ENCODE data around the gene COG7.

DNA sequence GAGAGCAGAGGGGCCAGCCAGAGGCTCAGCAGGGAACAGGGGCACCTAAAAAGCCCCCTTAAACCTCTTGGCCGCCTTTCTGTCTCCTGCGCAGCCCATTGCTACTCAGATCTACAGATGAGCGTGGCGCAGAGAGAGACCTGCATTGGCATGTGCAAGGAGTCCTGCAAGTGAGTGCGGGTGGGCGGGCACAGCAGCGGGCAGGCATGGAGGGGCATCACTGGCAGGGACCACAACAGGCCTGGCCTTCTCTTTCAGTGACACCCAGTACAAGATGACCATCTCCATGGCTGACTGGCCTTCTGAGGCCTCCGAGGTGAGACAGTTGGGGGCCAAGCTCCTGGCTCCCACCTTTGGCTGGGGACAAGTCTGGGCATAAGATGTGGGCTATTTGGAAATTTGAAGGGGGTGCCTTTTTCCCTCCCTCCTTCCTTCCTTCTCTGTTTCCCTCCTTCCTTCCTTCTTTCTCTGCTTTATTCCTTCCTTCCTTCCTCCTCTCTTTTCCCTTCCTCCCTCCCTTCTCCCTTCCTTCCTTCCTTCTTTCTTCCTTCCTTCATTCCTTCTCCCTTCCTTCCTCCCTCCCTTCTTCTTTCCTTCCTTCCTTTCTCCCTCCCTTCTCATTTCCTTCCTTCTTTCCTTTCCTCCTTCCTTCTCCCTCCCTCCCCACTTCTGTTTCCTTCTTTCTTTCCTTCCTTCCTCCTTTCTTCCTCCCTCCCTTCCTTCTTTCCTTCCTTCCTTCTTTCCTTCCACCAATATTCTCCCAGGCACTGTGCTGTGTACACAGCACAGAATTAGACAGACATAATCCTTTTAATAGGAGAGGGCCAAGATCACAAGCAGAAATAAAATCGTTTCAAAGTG is 75.7 kb downstream of the COG7 start:
- TF ChIP-seq E2F5 (CRISPR knock-in tag; IDR thresholded peaks at IDR 0.05) (no peak), ELF4 (CRISPR knock-in tag; IDR thresholded peaks at IDR 0.05; ENCODE audit: low read depth) (no peak), CTCF (IDR thresholded peaks at IDR 0.05) (no peak), RELA (CRISPR knock-in tag; IDR thresholded peaks at IDR 0.05; ENCODE audit: borderline replicate concordance) (no peak), SMAD3 (CRISPR knock-in tag; IDR thresholded peaks at IDR 0.05; ENCODE audit: borderline replicate concordance) (no peak), CREB1 (CRISPR knock-in tag; IDR thresholded peaks at IDR 0.05) (no peak), FOXP4 (CRISPR knock-in tag; IDR thresholded peaks at IDR 0.05) (no peak)
